ENCODE data around the gene CLIC4.

Gene CLIC4

DNA sequence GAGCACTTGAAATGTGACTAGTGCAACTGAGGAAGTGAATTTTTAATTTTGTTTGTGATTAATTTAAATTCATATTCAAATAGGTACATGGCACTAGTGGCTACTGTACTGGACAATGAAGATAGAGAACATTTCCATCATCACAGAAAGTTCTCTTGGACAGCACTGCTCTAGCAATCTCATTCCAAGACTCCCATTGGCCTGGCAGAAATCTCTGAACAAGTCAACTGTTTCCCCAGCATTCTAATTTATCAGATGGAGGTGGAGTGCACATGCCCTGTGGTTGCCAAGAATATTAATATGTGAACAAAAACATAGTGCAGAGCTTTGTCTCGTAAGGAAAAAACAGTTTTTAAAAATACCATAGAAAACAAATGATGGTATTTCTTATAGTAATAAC lies 81.3 kb downstream of the CLIC4 start:
- no peak for TF ChIP-seq MYC (IDR thresholded peaks at IDR 0.05; ENCODE audit: low read depth, low read length)
- no peak for TF ChIP-seq POLR2A (IDR thresholded peaks at IDR 0.05; ENCODE audit: extremely low read depth, insufficient read length)
- TF ChIP-seq, protein P1, sequence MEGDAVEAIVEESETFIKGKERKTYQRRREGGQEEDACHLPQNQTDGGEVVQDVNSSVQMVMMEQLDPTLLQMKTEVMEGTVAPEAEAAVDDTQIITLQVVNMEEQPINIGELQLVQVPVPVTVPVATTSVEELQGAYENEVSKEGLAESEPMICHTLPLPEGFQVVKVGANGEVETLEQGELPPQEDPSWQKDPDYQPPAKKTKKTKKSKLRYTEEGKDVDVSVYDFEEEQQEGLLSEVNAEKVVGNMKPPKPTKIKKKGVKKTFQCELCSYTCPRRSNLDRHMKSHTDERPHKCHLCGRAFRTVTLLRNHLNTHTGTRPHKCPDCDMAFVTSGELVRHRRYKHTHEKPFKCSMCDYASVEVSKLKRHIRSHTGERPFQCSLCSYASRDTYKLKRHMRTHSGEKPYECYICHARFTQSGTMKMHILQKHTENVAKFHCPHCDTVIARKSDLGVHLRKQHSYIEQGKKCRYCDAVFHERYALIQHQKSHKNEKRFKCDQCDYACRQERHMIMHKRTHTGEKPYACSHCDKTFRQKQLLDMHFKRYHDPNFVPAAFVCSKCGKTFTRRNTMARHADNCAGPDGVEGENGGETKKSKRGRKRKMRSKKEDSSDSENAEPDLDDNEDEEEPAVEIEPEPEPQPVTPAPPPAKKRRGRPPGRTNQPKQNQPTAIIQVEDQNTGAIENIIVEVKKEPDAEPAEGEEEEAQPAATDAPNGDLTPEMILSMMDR (IDR thresholded peaks at IDR 0.05; ENCODE audit: low read depth, low read length), result no peak
- TF ChIP-seq, protein P2, sequence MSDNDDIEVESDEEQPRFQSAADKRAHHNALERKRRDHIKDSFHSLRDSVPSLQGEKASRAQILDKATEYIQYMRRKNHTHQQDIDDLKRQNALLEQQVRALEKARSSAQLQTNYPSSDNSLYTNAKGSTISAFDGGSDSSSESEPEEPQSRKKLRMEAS (IDR thresholded peaks at IDR 0.05; ENCODE audit: low read depth, low read length), result no peak

DNA sequence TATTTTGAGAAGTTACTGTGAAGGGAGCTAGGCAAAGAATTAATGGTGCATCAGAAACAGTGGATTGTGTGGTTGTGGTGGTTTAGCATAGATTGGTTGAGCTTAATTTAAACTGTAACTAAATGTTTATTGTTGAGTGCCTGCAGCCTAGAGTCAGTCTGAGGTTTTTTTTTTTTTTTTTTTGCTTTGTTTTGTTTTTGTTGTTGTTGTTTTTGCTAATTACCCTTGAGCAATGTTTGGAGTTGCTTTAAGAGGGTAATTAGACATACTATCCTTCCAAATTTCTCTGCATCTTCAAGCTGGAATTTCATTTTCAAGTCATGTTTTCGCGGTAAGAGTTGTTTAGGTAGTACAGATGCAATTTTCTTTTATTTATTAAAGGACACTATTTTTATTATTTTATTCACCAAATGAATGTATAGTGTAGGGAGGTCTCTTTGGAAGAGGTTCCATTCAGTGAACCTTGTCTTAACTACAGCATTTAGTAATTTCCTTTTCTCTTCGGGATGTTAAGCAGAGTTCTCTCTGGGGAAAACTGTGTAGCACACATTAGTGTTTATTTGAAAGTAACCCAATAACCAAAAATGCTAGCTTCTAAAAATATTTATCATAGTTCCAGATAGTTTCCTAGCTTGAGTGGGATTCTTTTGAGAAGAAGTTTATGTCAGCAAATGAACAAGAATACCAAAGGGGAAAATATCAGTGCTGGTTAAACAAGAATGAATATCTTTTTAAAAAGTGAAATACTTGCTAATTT lies 82.3 kb downstream of the CLIC4 start:
- DNase-seq (ENCODE audit: low read depth), result no peak
- no peak overlapping the region for H3K4me3 ChIP-seq (ENCODE audit: low read depth, low read length)
- TF ChIP-seq POLR2A (IDR thresholded peaks at IDR 0.05; ENCODE audit: extremely low read depth, insufficient read length) (no peak), MYC (IDR thresholded peaks at IDR 0.05; ENCODE audit: low read depth, low read length) (no peak)
- TF ChIP-seq, protein P1 (IDR thresholded peaks at IDR 0.05; ENCODE audit: low read depth, low read length), result no peak
- TF ChIP-seq, protein P2 (IDR thresholded peaks at IDR 0.05; ENCODE audit: low read depth, low read length), result no peak

More for the DNA sequence above, 81.3 kb downstream of the CLIC4 start:
- H3K4me3 ChIP-seq (ENCODE audit: low read depth, low read length), result no peak overlapping the region
- DNase-seq (ENCODE audit: low read depth), result no peak

DNA sequence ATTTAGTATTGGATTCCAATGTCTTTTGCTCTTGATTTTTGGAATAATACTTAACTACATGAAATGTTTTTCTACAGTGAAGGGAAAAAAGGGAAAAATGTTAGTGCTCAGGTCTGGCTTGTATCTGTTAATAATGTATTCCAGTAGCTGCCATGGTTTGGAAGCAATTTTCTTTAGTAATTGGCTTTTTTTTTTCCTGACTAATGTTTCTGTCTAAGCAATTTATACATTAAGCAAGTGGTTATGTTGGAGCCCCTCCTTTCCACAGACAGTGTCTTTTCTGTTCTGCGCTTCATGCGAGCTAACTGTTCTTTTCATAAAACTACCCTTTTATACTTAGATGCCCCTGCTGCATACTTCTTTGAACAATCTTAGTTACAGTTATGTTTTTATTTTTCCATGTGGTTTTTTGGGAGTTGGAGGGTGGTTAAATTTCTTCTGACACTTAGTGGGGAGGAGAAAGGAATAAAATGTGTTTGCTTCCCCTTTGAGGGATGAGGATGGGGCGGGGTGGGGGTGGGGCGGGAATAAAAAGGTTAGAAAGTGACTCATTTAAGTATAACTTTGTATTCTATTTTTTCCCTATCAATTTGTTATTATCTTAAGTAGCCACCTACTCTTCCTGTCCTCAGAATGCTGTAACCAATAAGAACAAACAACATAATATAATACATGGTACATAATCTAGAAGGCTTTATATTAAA lies 83.1 kb downstream of the CLIC4 start:
- no peak overlapping the region for H3K4me3 ChIP-seq (ENCODE audit: low read depth, low read length)
- no peak for DNase-seq (ENCODE audit: low read depth)
- TF ChIP-seq POLR2A (IDR thresholded peaks at IDR 0.05; ENCODE audit: extremely low read depth, insufficient read length) (no peak), MYC (IDR thresholded peaks at IDR 0.05; ENCODE audit: low read depth, low read length) (no peak)
- TF ChIP-seq, protein P1 (IDR thresholded peaks at IDR 0.05; ENCODE audit: low read depth, low read length), result no peak
- TF ChIP-seq, protein P2 (IDR thresholded peaks at IDR 0.05; ENCODE audit: low read depth, low read length), result no peak

DNA sequence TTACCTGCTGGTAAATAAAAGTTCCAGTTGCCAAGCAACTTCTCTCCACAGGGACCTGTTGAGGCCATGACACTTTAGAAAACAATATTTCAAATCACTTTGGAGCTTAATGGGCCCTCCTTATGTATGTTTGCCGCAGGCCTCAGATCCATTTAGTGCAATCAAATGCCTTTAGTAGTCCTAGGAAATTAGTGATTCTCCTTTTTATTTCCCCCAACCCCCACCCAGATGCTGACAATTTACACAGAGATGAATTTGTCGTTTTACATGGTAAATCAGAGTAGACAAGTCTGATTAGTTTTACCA lies 83.6 kb downstream of the CLIC4 start:
- no peak overlapping the region for H3K4me3 ChIP-seq (ENCODE audit: low read depth, low read length)
- no peak for TF ChIP-seq POLR2A (IDR thresholded peaks at IDR 0.05; ENCODE audit: extremely low read depth, insufficient read length)
- no peak for DNase-seq (ENCODE audit: low read depth)

DNA sequence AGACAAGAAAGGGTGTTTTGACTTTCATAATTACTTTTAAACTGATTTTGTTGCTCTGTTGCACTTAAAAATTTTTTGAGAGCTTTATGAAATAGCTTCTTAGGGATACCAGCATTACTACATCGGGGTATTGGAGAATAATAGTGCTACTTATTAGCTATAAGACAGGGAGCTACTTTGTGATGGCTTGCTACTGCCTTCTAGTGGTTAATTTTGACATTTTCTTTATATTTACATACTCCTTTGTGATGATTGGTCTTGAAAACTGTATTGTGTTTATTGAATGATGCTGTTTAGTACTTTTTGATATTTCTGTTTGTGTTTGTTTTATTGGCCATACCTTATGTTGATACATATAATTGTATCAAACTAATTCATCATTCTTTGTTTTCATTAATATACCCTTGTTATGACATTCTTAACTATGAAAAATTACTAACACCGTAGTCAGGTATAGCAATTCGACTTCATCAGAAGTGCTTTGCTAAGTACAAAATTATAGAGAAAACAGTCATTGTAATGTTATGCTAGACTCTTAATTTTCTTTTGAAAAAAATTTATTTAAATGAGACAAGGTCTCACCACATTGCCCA lies 85.5 kb downstream of the CLIC4 start:
- no peak overlapping the region for H3K4me3 ChIP-seq (ENCODE audit: low read depth, low read length)
- TF ChIP-seq, protein P1 (IDR thresholded peaks at IDR 0.05; ENCODE audit: low read depth, low read length), result peak; percentile 55
- TF ChIP-seq, protein P2 (IDR thresholded peaks at IDR 0.05; ENCODE audit: low read depth, low read length), result no peak
- peak; percentile 71 for DNase-seq (ENCODE audit: low read depth)

DNA sequence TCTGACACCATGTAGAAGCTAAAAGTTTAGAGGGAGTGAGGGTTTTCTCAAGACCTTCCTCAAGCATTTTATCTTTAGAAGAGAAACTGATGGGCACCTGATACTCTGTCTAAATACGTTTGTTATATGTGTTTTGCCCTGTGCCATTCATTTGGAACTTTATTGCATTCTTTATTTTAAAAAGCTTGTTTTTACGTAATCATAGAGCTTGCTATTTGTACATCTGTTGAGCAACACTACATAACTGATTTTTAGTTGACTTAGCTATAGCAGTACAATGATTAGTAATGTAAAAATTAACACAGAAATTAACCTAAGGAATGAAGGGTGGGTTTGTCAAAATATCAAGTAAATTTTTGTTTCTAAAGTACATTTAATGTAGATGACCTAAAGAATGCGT lies 96.3 kb downstream of the CLIC4 start:
- H3K4me3 ChIP-seq (ENCODE audit: low read depth, low read length), result no peak overlapping the region
- DNase-seq (ENCODE audit: low read depth), result no peak
- TF ChIP-seq POLR2A (IDR thresholded peaks at IDR 0.05; ENCODE audit: extremely low read depth, insufficient read length) (no peak), MYC (IDR thresholded peaks at IDR 0.05; ENCODE audit: low read depth, low read length) (no peak)
- TF ChIP-seq, protein P2 (IDR thresholded peaks at IDR 0.05; ENCODE audit: low read depth, low read length), result no peak
- TF ChIP-seq, protein P1 (IDR thresholded peaks at IDR 0.05; ENCODE audit: low read depth, low read length), result no peak

All from NB4 (cell line).